Prostate gland (tissue), 1 donor: ENCODE data around the gene TOGARAM1.

ENCODE experiments used
- POLR2A ChIP-seq: fragments of 450-650 bp; IDR thresholded peaks from one replicate; pipeline ENCODE4 v1.6.1; 2016; ENCODE audit warnings: antibody characterized with exemption, mild to moderate bottlenecking
- POLR2AphosphoS5 ChIP-seq: sonication (generic); formaldehyde crosslinking; IDR thresholded peaks from one replicate; pipeline ENCODE4 v1.6.1; 2017; ENCODE audit warnings: antibody characterized with exemption

GRCh38 chr14:44942436-44942835 lies 19.6 kb upstream of the TOGARAM1 start:
- no peak for TF ChIP-seq POLR2A
- TF ChIP-seq POLR2AphosphoS5 = no peak
